ENCODE data around the gene DLG2. TPM values are rescaled to one million over a fixed set of nuclear protein-coding genes. Genes with fewer than 3 reads are reported as not detected.

Gene DLG2
- total RNA-seq, 4 donors from 2014 or later = 7.3 to 14.1 (median 11.1) TPM

DNA sequence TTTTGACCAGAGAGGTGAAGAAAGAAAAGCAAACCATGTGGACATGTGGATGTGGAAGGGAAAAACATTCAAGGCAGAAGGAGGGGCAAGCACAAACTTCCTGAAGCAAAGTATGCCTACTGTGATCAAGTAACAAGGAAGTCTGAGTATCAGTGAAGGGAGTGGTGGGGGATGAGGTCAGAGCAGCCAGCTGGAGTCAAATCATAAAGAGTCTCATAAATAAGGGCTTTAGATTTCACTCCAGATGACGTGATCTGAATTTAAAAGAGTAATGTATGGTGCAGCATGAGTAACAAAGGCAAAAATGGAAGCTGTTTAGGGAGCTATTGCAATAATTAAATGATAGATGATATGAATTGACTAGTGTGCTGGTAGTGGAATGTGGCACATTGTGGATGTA is 1675.6 kb downstream of the DLG2 start:
- Histone ChIP-seq H3K27ac (replicated peaks in 1 of 4) (no peak overlapping the region), H3K4me3 (no peak overlapping the region), H3K36me3 (no peaks in the 10 kb centered on the region), H3K27me3 (no peaks in the 10 kb centered on the region), H3K4me1 (peaks cover 0 to 4% (median 1%) of the 10 kb centered on the region in 4 donors), H3K9me3 (no peaks in the 10 kb centered on the region)
- no peak for DNase-seq (ENCODE audit: extremely low spot score)
- TF ChIP-seq POLR2A (IDR thresholded peaks at IDR 0.05; ENCODE audit: low read depth) (no peak), EP300 (IDR thresholded peaks at IDR 0.05) (no peak), POLR2AphosphoS5 (IDR thresholded peaks at IDR 0.05) (no peak)
- TF ChIP-seq, protein P1, sequence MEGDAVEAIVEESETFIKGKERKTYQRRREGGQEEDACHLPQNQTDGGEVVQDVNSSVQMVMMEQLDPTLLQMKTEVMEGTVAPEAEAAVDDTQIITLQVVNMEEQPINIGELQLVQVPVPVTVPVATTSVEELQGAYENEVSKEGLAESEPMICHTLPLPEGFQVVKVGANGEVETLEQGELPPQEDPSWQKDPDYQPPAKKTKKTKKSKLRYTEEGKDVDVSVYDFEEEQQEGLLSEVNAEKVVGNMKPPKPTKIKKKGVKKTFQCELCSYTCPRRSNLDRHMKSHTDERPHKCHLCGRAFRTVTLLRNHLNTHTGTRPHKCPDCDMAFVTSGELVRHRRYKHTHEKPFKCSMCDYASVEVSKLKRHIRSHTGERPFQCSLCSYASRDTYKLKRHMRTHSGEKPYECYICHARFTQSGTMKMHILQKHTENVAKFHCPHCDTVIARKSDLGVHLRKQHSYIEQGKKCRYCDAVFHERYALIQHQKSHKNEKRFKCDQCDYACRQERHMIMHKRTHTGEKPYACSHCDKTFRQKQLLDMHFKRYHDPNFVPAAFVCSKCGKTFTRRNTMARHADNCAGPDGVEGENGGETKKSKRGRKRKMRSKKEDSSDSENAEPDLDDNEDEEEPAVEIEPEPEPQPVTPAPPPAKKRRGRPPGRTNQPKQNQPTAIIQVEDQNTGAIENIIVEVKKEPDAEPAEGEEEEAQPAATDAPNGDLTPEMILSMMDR (IDR thresholded peaks at IDR 0.05) = no peak
- intact Hi-C loops (cut with DNase I) = no loop called here
- 41% methylated on average over 1 of the region's 1 CpG for WGBS

DNA sequence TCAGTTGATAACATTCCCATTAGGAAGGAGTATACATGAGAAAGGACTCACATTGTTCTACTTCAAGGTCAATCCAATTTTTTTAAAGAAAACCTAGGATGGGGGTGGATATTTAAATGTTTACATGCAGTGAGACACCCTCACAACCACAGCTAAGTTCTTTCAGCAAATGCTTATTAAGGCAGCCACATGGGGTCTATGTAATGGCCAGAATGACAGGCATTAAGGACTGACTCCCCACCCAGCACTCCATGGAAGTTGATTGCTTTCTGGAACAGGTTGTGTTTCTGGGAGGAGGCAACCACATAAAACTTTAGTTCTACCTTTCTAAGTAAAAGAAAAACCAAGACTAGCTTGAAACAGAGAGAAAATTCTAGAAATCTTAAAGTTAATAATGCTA is 1678.9 kb downstream of the DLG2 start:
- no peaks in the 10 kb centered on the region for H3K27me3 ChIP-seq
- TF ChIP-seq, protein P1 (IDR thresholded peaks at IDR 0.05) = no peak
- TF ChIP-seq POLR2AphosphoS5 (IDR thresholded peaks at IDR 0.05) (no peak), POLR2A (IDR thresholded peaks at IDR 0.05; ENCODE audit: low read depth) (no peak), EP300 (IDR thresholded peaks at IDR 0.05) (no peak)
- intact Hi-C loops (cut with DNase I) = no loop called here

DNA sequence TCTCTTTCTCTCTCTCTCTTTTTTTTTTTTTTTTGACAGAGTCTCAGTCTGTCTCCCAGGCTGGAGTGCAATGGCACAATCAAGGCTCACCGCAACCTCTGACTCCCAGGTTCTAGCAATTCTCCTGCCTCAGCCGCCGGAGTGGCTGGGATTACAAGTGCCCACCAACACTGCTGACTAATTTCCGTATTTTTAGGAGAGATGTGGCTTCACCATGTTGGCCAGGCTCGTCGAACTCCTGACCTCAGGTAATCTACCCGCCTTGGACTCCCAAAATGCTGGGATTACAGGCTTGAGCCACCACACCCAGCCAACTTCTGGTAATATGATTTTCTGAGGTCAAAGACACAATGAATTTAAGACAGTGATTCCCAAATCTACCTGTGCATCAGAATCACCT is 1681.2 kb downstream of the DLG2 start:
- no peaks in the 10 kb centered on the region for H3K36me3 ChIP-seq
- no peaks in the 10 kb centered on the region for H3K27me3 ChIP-seq
- DNase-seq (ENCODE audit: extremely low spot score) = no peak
- intact Hi-C loops (cut with DNase I) = no loop called here
- TF ChIP-seq EP300 (IDR thresholded peaks at IDR 0.05) = no peak
- TF ChIP-seq POLR2A (IDR thresholded peaks at IDR 0.05; ENCODE audit: low read depth) = no peak
- TF ChIP-seq, protein P1 (IDR thresholded peaks at IDR 0.05) = no peak
- 94% methylated on average over 7 of the region's 7 CpGs for WGBS
- H3K4me3 ChIP-seq = no peak overlapping the region
- no peaks in the 10 kb centered on the region for H3K4me1 ChIP-seq
- H3K9me3 ChIP-seq = no peaks in the 10 kb centered on the region
- H3K27ac ChIP-seq (replicated peaks in 1 of 4) = no peak overlapping the region

More for the DNA sequence above, 1678.9 kb downstream of the DLG2 start:
- Histone ChIP-seq H3K9me3 (no peaks in the 10 kb centered on the region), H3K36me3 (no peaks in the 10 kb centered on the region), H3K4me1 (no peaks in the 10 kb centered on the region), H3K27ac (replicated peaks in 1 of 4) (no peak overlapping the region), H3K4me3 (no peak overlapping the region)
- DNase-seq (ENCODE audit: extremely low spot score) = no peak

DNA sequence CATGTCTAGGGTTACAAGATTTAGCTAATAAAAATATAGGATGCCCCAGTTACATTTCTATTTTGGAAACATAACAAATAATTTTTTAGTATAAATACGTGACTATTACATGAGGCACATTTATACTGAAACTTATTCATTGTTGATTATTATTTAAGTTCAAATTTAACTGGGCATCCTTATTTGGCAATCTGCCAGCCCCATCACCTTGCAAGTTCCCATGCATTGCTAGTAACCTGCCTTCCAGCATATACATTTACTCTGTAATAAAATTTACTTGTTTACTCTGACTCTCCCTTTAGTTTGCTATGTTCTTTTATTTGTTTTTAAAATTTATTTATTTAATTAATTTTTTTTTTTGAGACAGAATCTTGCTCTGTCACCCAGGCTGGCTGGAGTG is 1686.1 kb downstream of the DLG2 start:
- no peaks in the 10 kb centered on the region for H3K36me3 ChIP-seq
- no peak for DNase-seq (ENCODE audit: extremely low spot score)
- no peak overlapping the region for H3K27ac ChIP-seq (replicated peaks in 1 of 4)
- no peak overlapping the region for H3K4me3 ChIP-seq
- no peaks in the 10 kb centered on the region for H3K27me3 ChIP-seq
- no peak for TF ChIP-seq EP300 (IDR thresholded peaks at IDR 0.05)
- H3K4me1 ChIP-seq = no peaks in the 10 kb centered on the region
- WGBS = 72% methylated on average over 1 of the region's 1 CpG
- no peaks in the 10 kb centered on the region for H3K9me3 ChIP-seq
- intact Hi-C loops (cut with DNase I) = no loop called here

DNA sequence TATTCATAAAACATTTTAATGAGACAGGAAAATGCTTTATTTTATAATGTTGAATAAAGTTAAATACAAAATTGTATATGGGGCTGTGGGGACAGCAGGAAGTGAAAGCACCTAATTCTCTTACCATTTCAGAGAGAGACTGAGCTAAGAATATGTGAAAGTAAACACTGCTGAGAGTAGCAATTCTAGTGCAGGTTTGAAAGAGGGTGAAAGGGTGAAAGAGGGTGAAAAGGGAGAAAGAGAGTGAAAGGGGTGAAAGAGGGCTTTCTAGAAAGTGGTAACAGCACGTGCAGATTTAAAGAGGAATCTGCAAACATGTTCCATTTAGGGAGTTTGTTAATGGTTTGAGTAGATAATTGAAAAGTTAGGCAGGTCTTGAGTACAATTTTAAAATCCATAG is 1689.0 kb downstream of the DLG2 start:
- H3K27ac ChIP-seq (replicated peaks in 1 of 4) = no peak overlapping the region
- no peaks in the 10 kb centered on the region for H3K9me3 ChIP-seq
- DNase-seq (ENCODE audit: extremely low spot score) = no peak
- H3K4me3 ChIP-seq = no peak overlapping the region
- no peaks in the 10 kb centered on the region for H3K27me3 ChIP-seq
- H3K36me3 ChIP-seq = no peaks in the 10 kb centered on the region
- intact Hi-C loops (cut with DNase I) = no loop called here
- 60% methylated on average over 1 of the region's 1 CpG for WGBS
- TF ChIP-seq POLR2A (IDR thresholded peaks at IDR 0.05; ENCODE audit: low read depth) (no peak), EP300 (IDR thresholded peaks at IDR 0.05) (no peak), POLR2AphosphoS5 (IDR thresholded peaks at IDR 0.05) (no peak)
- TF ChIP-seq, protein P1 (IDR thresholded peaks at IDR 0.05) = no peak
- no peaks in the 10 kb centered on the region for H3K4me1 ChIP-seq
